Urothelium cell line (cell line): ENCODE results near the gene ECI1.
"Not testable (repeated sequence)": the region's sequence is repeated elsewhere in the genome, so short reads cannot be mapped to it uniquely, and the experiment has no call there.

ENCODE experiments used
- DNase-seq: peaks from one replicate; pipeline ENCODE4 v3.0.0; 2011; ENCODE audit warnings: low spot score, mixed read lengths
- FAIRE-seq: peaks from 2 replicates; lab custom pipeline; 2011; peaks lifted over from hg19 to GRCh38; lab: Jason Lieb, UNC

ECI1 gene

DNA sequence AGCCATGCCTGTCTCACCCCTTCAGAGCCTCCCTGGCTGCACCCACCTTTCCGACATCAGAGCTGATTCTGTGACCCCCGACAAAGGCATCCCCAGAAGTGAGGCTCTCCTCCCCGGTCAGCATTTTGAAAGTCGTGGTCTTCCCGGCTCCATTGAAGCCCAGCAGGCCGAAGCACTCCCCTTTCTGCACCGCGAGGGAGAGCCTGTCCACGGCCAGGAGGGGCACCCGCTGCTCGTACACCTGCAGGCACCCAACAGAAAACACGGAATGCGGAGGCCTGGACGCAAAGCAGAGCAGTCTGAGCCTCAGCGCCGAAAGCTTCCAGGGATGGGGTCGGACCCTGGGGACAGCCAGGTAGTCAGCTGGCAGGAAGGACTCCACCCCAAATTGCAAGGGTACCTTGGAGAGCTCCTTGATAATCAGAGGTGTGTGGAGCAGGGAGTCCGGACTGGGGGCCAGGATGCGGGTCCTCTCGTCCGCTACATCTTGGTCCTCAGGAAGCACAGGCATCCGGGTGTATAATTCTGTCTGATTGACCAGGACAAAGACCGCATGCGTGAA lies 29.7 kb upstream of the ECI1 start:
- FAIRE-seq: no peak
- no peak for DNase-seq

DNA sequence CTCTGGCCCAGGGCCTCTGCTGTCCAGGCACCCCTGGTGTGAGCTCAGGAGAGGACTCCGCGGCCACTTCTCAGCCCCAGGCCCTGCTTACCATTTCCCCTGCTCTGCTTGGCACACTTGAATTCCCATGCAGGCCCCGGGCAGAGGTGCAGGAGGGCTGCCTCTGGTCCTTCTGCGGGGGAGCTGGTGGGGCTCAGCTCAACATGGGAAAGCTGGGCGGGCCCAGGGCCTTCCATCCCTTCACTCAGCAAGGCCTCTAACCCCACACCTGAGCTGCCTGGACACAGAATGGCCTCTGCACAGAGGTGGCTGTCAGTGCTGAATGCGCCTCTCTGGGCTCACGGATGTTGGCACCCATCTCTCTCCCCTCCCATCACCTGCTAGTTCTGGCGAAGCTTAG lies 29.1 kb upstream of the ECI1 start:
- no peak for FAIRE-seq
- no peak for DNase-seq

DNA sequence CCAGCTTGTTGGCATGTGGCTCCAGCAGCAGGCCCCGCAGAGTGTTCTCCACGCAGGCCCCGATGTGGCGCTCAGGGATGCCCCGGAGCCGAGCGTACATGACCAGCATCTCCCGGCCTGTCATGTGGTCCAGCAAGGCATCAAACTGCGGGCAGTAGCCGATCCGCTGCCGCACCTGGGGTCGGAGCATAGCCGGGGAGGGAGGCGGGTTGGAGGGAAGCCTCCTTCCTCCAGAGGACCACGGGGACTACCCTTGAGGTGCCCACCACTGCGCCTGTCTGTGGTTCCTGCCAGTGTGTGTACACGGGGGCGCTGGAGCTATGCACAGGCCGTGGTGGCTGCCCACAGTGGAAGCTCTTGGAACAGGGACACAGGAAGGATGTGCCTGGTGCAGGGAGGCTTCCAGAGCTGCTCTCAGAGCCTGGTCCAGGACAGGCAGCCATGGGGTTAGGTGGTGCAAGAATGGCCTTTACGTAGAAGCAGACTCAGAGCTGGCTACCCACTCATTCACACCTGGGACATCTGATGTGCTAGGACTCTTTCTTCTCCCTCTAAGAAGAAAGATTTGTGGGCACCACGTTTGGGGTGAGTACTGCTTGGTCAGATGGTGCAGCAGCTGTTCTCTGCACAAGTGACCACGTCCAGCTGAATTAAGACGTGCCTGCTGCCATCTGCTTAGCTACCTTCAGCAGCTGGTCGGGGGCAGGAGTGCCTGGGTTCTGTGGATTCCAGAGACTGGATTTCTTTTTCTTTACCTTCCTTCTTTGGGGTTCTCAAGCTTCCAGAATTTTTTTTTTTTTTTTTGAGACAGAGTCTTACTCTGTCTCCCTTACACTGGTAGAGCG lies 27.8 kb upstream of the ECI1 start:
- FAIRE-seq: no peak

DNA sequence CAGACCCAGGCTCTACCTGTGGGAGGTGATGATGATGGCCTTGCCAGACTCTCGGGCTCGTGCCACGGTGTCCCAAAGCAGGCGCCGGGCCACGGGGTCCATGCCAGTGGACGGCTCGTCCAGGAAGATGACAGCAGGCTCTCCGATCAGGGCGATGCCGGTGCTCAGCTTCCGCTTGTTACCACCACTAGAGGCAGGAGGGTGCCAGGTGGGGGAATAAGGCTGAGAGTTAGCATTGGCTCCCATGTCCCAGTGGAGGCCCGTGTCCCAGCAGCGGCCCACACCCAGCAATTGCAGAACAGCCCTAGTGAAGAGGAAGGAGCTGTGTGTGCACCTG lies 26.9 kb upstream of the ECI1 start:
- FAIRE-seq (no peak), DNase-seq (no peak)

More for the DNA sequence above, 27.8 kb upstream of the ECI1 start:
- no peak for DNase-seq

DNA sequence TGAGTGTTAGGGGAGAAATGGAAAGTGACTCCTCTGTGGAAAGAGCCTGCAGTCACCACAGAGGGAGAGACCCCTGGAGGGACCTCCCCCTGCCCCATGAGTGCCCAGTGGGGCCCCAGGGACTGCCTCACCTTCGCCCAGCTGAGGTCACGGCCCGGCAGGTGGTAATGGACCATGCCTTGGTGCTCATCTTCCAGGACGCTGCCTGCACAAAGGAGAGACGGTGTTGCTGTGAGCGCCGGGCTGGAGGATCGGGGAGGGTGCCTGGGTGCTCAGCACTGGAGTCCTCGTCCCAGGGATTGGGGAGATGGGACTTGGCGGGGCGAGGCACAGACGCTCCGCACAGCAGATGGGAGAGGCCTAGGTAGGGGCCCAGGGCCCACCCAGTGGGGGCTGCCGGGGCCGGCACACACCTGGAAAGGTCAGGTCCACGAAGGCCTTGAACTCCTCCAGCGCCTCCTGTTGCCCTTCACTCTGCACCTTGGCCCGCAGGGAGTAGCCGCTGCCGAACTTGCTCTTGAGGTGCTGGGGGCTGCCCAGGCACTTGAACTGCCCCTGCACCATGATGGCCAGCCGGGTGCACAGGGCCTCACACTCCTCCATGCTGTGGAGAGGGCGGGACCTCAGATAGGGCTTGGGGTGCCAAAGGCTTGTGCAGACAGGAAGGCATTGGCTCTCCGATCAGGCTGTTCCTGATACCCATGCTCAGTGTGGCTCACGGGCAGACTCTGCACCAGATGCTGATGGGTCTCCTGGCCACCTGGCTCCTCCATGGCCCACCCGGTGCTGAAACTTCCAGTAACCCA lies 26.3 kb upstream of the ECI1 start:
- DNase-seq (no peak), FAIRE-seq (no peak)

DNA sequence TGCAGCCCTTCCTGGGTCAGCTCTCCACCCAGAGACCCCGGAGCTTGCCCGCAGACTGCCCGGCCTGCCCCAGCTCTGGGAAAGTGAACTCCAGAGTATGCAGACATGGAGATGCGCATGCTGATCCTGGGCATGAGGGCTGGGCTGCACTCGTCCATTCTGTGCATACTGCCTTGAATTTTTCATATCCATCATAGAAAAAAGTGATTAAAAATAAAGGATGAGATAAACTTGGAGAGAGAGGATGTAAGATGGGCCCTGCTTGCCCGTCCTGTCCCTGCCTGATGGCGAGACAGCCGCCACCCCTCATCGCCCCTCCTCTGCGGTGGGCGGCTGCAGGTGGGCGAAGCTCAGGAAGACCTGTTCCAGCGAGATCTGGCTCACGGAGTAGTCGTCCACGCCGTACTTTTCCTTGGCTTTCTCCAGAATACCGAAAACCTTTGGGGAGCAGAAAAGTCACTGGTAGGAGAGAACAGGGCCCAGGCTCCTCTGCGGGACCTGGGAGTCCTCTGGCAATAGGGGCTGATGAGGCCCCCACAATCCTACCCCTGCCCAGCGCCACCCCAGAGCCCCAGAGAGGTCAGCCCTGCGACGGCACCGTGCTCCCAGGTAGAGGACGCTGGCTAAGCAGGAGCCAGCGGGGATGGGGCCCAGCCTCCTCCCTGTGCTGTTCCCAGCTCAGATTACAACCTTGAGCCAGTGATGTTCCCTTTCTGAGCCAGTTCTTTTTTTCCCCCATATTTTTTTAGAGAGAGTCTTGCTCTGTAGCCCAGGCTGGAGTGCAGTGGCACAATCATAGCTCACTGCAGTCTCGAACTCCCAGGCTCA lies 25.2 kb upstream of the ECI1 start:
- DNase-seq (no peak), FAIRE-seq (no peak)

DNA sequence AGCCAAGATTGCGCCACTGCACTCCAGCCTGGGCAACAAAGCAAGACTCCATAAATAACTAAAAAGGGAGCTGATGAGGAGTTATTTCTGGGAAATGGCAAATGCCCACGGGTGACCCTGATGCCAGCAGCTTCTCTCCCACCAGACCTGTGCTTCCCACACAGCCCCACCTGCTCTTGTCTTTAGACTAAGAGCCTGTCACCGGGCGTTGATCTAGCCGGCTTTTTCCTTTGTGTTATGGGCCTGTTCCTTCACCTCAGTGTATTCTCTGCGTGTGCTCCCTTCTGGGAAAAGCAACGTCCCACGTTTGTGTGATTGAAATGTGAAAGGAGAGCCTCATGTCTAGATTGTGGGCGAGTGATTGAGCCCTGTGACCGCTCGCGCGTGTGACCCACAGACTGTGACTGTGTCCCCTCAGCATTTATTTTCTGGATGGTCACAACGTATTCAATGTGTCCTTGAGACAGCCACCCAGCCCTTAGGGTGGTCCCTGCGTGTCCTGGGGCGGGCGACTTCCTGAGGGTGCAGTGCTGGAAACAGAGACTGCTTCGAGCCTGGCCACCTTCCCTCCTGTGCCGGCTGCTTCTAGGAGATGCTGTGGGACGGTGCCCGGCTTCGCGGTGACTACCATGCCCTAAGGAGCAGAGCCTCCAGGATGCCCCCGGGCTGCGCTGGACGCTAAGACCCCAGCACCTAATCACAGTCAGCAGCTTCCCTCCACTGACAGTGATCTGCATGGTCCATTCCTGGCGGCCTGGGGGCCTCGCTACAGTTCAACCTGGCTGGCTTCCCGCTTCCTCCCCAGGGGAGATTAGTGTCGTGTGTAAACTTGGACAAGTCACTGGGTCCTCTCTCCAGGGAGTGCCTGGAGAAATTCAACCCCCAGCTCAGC lies 24.3 kb upstream of the ECI1 start:
- FAIRE-seq: no peak
- DNase-seq: no peak

DNA sequence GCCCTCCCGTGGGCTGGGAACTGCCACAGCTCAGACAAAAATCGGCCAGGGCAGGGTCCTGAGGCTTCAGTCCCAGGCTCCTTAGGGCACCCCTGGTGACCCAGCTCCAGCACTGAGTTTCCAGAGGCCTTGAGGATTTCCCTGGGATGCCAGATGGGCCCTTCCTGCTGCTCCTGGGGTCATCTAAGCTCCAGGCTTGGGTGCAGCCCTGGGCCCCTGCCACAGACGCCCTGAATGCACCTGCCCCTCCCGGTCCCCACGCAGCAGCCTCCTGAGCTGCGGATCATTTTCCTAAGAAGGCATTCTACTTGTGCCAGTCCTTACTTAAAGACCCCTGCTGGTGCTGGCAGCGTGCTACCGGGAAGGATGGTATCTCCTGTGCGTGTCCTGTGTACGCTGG lies 22.5 kb upstream of the ECI1 start:
- FAIRE-seq (no peak), DNase-seq (no peak)

DNA sequence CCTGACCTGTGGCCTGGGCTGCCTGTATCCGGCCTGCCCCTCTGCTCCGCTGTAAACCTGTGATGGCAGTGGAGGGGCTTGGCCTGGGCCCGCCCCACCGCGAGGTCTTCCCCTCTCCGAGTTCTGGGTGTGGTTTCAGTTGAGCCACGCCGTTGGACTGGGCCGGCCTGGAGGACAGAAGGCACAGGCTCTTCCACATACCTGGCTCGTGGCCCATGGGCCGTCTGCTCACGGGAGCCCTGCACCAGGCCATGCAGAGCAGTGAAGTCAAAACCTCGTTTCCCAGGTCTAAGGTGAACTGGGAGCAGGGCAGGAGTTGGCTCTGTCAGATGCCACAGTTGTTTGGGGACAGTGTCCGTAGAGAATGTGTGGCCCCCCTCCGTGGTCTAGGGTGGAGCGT lies 22.1 kb upstream of the ECI1 start:
- FAIRE-seq (no peak), DNase-seq (no peak)

DNA sequence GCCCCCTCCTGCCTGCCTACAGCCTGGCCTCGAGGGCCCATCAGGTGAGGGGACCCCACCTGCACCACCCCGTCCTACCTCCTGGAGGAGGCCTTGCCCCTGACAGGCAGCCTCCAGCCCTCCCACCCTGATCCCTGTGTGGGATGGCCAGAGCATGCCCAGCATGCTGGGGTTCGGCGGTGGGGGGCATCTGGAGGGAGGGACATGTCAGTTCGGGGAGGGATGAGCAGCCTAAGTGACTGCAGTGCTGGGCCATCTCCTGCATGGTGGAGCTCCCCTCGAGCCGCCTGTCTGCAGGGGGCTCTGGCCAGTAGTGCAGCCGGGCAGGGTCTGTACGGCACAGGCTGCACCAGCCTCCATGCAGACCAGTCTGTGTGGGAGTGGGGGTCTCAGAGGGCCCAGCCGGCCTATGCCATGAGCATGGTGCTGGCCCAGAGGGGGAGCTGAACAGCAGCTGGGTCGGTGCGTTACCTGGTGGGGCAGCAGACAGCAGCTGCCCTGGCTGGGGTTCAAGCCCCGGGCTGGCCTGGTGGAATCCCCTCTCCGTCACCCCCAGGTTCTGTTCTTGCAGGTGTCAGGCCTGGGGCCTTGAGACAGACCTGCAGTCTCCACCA lies 20.6 kb upstream of the ECI1 start:
- no peak for FAIRE-seq
- DNase-seq: no peak

DNA sequence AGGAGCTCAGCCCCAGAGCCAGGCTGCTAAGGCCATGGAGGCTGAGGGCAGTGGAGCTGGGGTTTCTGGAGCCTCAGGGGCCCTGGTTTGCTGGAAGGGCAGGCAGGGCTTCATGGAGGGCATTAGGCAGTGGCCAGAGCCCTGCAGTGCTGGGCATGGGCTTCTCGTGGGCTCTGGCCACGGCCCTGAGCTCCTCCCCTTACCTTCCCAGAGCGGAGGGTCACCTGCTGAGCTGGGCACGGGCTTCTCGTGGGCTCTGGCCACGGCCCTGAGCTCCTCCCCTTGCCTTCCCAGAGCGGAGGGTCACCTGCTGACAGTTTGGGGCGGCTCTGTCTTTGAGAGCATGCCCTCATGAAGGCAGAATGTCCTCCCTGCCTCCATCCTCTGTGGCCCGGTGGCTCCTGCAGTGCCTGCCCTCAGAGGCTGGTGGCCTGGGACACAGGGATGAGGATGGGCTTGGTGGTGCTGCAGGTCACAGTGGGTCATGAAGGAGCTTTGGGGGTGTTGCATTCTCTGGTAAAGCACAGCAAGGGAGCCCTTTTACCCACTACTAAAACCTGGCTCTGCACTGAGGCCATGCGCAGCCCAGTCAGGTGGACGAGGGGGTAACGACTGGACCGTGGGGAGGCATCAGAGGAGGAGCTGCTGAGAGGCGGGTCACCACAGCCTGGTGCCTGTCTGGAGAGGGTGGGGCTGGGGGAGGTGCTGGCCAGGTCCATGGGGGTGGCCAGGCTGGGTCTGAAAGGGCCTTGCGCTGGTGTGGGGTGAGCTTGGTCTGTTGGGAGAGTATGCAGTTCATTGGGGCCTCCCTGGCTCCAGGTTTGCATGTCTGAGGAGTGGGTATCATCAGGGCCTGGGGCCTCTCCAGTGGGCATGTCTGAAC lies 19.4 kb upstream of the ECI1 start:
- DNase-seq: no peak
- FAIRE-seq: no peak

DNA sequence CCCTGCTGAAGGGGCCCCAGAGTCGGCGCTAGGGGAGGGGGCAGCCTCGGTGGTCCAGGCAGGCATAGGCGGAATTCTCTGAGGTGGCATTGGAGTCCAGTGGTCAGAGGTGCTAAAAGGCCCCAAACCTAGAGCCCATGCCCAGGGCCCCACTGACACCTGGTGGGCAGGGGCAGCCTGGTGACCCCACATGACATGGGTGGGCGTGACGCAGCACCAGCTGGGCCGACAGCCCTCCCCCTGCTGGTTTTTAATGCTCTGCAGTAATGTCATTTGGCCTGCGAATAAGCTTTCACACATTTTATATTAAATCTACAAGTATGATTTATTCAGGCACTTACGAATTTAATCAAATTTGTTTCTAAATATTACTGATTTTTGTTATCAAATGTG lies 18.7 kb upstream of the ECI1 start:
- no peak for DNase-seq
- no peak for FAIRE-seq

DNA sequence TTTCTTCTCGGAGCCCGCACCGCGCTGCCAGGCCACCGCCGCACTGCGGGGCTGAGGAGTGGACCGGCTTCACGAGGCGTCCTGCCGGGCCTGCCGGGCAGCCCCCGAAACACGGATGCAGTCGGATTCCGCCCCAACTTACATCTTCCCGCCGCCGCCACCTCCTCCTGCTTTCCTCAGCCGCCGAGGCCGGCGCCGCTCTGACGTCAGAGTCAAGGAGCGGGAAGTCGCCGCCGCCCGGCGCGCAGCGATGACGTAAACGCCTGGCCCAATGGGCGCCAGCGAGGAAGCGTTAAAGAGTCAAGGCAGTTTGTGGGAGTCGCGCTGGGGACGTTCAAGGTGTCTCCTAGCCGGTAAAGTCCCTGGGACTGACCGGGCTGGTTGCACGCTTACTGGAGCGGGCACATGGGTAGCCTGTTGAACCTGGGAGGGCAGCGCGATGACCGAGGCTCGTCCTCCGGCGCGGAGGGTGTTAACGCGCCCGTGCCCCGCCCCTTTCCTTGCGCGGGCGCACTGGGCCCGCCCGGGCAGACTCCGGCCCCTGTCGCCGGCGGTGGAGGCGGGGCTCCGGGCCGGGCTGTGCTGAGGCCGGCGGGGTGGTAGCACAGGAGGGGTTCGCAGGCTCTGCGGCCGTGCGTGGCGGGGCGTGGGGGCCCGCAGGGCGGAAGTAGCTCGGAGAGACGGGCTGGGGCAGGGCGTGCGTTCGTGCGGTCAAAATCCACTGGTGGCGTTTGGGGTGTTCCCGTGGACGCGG lies 16.7 kb upstream of the ECI1 start, which contains the start of gene RNPS1:
RNPS1 (minus strand) TSS at position 214 of the 754 bp plus-strand sequence. CDS start 3,483 bp downstream, outside the sequence.
- DNase-seq (peak; percentile 99), FAIRE-seq (peak; percentile 70)

DNA sequence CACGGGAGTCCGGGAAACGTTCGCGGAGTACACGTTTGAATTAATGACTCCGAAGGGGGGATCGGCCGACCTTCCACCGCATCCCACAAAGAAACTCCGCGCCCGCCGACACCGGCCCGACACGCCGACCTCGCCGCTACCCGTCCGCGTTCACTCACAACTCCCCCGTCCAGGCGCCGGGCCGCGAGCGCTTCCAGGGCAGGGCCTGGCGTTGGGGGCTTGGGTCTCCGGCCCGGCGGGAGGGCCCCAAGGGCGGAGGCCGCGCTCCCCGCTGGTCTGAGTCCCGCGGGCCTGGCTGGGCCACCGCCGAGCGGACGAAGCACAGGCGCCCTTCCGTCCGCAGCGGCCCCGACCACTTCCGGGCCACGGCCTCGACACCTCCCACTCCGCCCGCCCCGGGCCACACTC lies 16.1 kb upstream of the ECI1 start:
- not testable (repeated sequence) for DNase-seq, FAIRE-seq

DNA sequence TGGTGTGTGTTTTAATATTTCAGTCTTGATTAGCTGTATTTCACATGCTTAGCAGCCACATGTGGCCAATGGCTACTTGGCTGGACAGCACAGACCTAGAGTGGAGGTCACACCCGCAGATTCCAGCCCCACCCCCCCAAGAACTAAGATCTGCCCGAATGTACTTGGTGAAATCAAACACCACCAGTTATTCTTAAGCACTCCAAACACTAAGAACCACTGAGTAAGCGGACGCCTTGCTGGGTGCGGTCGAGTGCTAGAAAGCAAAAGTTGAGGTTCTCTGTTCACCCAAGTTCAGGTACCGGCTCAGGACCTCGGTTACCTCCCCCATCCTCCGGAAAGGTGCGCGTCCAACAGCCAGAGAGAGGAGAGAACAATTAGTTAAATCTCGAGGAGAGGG lies 15.5 kb upstream of the ECI1 start:
- not testable (repeated sequence) for DNase-seq, FAIRE-seq

DNA sequence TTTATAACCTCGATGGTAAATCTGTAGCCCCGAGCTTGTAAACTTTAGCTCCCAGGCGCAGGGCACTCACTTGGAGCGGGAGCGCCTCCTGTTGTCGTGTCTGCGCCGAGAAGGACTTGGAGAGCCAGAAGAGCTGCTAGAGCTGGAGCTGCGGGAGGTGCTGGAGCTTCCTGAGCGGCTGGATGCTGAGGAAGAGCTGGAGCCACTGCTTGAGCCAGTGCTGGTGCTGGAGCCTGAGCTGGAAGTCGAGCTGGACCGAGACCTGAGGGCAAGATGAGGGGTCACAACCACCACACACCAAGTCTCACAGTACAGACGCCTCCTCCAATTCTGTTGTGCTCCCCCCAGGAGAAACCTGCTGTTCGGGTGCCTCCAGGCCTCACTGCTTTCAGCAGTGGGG lies 11.6 kb upstream of the ECI1 start:
- FAIRE-seq, DNase-seq: not testable (repeated sequence)

DNA sequence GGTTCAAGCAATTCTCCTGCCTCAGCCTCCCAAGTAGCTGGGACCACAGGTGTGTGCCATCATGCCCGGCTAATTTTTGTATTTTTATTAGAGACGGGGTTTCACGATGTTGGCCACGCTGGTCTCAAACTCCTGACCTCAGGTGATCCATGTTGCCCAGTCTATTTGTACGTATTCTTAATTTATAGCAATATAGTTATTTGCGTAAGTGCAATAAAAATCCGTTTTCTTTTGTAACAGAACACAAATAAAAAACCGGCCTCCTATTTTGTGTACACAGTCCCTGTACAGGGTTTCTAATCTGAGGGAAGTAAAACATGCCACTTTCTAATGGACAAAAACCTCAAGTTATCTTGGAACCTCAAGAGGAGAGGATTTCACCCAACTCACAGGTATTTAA lies 8.9 kb upstream of the ECI1 start:
- DNase-seq: no peak
- no peak for FAIRE-seq

DNA sequence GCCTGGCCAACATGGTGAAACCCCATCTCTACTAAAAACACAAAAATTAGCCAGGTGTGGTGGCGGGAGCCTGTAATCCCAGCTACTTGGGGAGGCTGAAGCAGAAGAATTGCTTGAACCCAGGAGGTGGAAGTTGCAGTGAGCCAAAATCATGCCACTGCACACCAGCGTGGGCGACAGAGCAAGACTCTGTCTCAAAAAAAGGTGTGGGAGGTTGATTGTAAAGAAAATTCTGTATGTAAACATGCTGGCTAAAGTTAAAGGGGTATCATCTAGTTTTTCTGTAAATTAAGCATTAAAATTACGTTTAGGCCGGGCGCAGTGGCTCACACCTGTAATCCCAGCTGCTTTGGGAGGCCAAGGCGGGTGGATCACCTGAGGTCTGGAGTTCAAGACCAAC lies 7.1 kb upstream of the ECI1 start:
- DNase-seq: not testable (repeated sequence)

More for the DNA sequence above, 7.1 kb upstream of the ECI1 start:
- not testable (repeated sequence) for FAIRE-seq
